GM12878 (cell line): Measurements from ENCODE around the gene CHRM3. TPM values are rescaled to one million over a fixed set of nuclear protein-coding genes. Genes with fewer than 3 reads are reported as not detected.

ENCODE experiments used
- ATAC-seq: fragments of 200-7000 bp; cut with Tn5 transposase; 3 replicates; pipeline ENCODE4 v1.9.1; 2020; ENCODE audit warnings: mild to moderate bottlenecking, moderate library complexity
- BruUV-seq: library from RNA; stranded (reverse); fragments of 400-500 nt; replicated peaks from 2 replicates; lab custom pipeline; 2021; lab: Mats Ljungman, UMichigan
- CTCF ChIA-PET: fragments of 300-600 bp; sonication (Branson Sonifier 250); formaldehyde crosslinking; extraction: SDS; loops from one replicate; lab custom pipeline; 2021; ENCODE audit warnings: inconsistent platforms; lab: Yijun Ruan, JAX
- POLR2A ChIA-PET: fragments of 350-600 bp; formaldehyde crosslinking; extraction: SDS; loops from one replicate; lab custom pipeline; 2021; ENCODE audit warnings: inconsistent platforms; lab: Charles Lee
- RAD21 ChIA-PET: fragments of 300-600 bp; sonication (Branson Sonifier 250); formaldehyde crosslinking; loops from one replicate; lab custom pipeline; 2023; ENCODE audit warnings: antibody characterized with exemption; ENCODE audit not compliant: unreplicated experiment; lab: Charles Lee
- SMC1A ChIA-PET: fragments of 300-600 bp; sonication (Branson Sonifier 250); formaldehyde crosslinking; loops from one replicate; lab custom pipeline; 2023; ENCODE audit not compliant: unreplicated experiment, uncharacterized antibody; lab: Charles Lee
- DNase-seq: peaks from one replicate; pipeline ENCODE4 v3.0.0-alpha.2; 2011; ENCODE audit warnings: low read depth, low spot score
- FAIRE-seq: peaks from 3 replicates; lab custom pipeline; 2011; peaks lifted over from hg19 to GRCh38; lab: Jason Lieb, UNC
- H2AFZ ChIP-seq: 2 replicates; pipeline ENCODE4 v1.6.0; 2011; ENCODE audit warnings: low read depth, low read length, control low read depth; ENCODE audit not compliant: control insufficient read depth
- H3K27ac ChIP-seq: 2 replicates; pipeline ENCODE4 v1.5.1; 2011; ENCODE audit warnings: control low read depth; ENCODE audit not compliant: control insufficient read depth, insufficient read depth
- H3K27me3 ChIP-seq, 2 experiments: replicated peaks in 1 of 2; 2 replicates each; pipeline versions ENCODE4 v1.6.0 to v1.6.1; 2011; ENCODE audit warnings: low read length in 1 of 2; ENCODE audit not compliant: control insufficient read depth in 2 of 2, insufficient read depth in 2 of 2
- H3K36me3 ChIP-seq, 2 experiments: 2 replicates each; pipeline ENCODE4 v1.5.1; 2011; ENCODE audit warnings: low read length in 1 of 2; ENCODE audit not compliant: control insufficient read depth in 2 of 2, insufficient read depth in 2 of 2
- H3K4me1 ChIP-seq: 2 replicates; pipeline ENCODE4 v1.6.1; 2011; ENCODE audit warnings: mild to moderate bottlenecking, low read length, moderate library complexity, mixed read lengths; ENCODE audit not compliant: control insufficient read depth, insufficient read depth
- H3K4me2 ChIP-seq: 2 replicates; pipeline ENCODE4 v1.6.0; 2011; ENCODE audit warnings: control low read depth; ENCODE audit not compliant: control insufficient read depth, insufficient read depth
- H3K4me3 ChIP-seq: fragments of 200-600 bp; sonication (generic); 2 replicates; pipeline ENCODE4 v1.5.1; 2016
- H3K79me2 ChIP-seq: 2 replicates; pipeline ENCODE4 v1.6.0; 2011; ENCODE audit warnings: low read length; ENCODE audit not compliant: control insufficient read depth, insufficient read depth
- H3K9ac ChIP-seq: 2 replicates; pipeline ENCODE4 v1.8.0; 2011; ENCODE audit warnings: low read length, control low read depth, mixed read lengths; ENCODE audit not compliant: control insufficient read depth, insufficient read depth
- H3K9me3 ChIP-seq: replicated peaks from 3 replicates; pipeline ENCODE4 v1.5.1; 2011; ENCODE audit warnings: mild to moderate bottlenecking, low read length; ENCODE audit not compliant: control insufficient read depth, insufficient read depth
- H4K20me1 ChIP-seq: 2 replicates; pipeline ENCODE4 v1.6.0; 2011; ENCODE audit not compliant: control insufficient read depth, insufficient read depth
- CBFB ChIP-seq: IDR thresholded peaks from 2 replicates; pipeline ENCODE4 v1.6.1; 2016; ENCODE audit warnings: antibody characterized with exemption, low read depth
- CREB1 ChIP-seq: IDR thresholded peaks from 2 replicates; pipeline ENCODE4 v1.6.1; 2012; ENCODE audit warnings: low read depth, mild to moderate bottlenecking, inconsistent platforms
- KAT2A ChIP-seq: conservative IDR thresholded peaks from 2 replicates; pipeline ENCODE4 v1.6.1; 2011; ENCODE audit warnings: low read depth, low read length; ENCODE audit not compliant: control insufficient read depth
- MLLT1 ChIP-seq: fragments of 450-650 bp; IDR thresholded peaks from 2 replicates; pipeline ENCODE4 v1.6.1; 2016; ENCODE audit warnings: mild to moderate bottlenecking
- MTA3 ChIP-seq: IDR thresholded peaks from 2 replicates; pipeline ENCODE4 v1.6.1; 2012; ENCODE audit warnings: low read length, inconsistent platforms, borderline replicate concordance
- PML ChIP-seq: IDR thresholded peaks from 2 replicates; pipeline ENCODE4 v1.6.1; 2012; ENCODE audit warnings: low read length, inconsistent platforms
- PRDM15 ChIP-seq: fragments of 450-650 bp; formaldehyde crosslinking; IDR thresholded peaks from 2 replicates; pipeline ENCODE4 v1.4.0; 2020; ENCODE audit warnings: mild to moderate bottlenecking, moderate library complexity
- SIN3A ChIP-seq: IDR thresholded peaks from 2 replicates; pipeline ENCODE4 v1.6.1; 2012; ENCODE audit warnings: low read depth, low read length, improper control_type of control experiment
- STAT1 ChIP-seq: fragments of 450-650 bp; conservative IDR thresholded peaks from 2 replicates; pipeline ENCODE4 v1.6.1; 2014; ENCODE audit warnings: antibody characterized with exemption, mild to moderate bottlenecking
- ZBTB40 ChIP-seq: fragments of 450-650 bp; IDR thresholded peaks from 2 replicates; pipeline ENCODE4 v1.6.1; 2016; ENCODE audit warnings: mild to moderate bottlenecking, moderate library complexity, borderline replicate concordance
- WGBS: methylation state at CpG from one replicate; pipeline ENCODE4 v1.1.6; 2016; ENCODE audit warnings: low lambda C conversion rate; ENCODE audit not compliant: insufficient replicate concordance, insufficient coverage; ENCODE audit errors: missing lambda C conversion rate; 5-methylcytosine and 5-hydroxymethylcytosine counted together
- in situ Hi-C: fragments of 300-500 bp; cut with MboI; formaldehyde crosslinking; loops from 9 replicates; pipeline ENCODE4 v1.14.3; 2018; ENCODE audit warnings: mixed read lengths
- intact Hi-C: fragments of 100-400 bp; cut with micrococcal nuclease; formaldehyde crosslinking; loops from one replicate; pipeline ENCODE4 v1.14.2; 2022; ENCODE audit not compliant: unreplicated experiment
- polyA plus RNA-seq, 11 experiments: library from polyadenylated mRNA; depleted of rRNA in 4 of 11; unstranded in 6 of 11; stranded (reverse) in 5 of 11; fragments of >200 nt; fragmentation: Nextera tagmentation in 4 of 11; fragmentation: Illumina TruSeq in 1 of 11; extraction: Ambion mirVana in 4 of 11; extraction: Trizol in 1 of 11; gene quantifications; 1 replicate in 1 of 11; 2 replicates in 10 of 11; pipeline versions ENCODE4 v1.2.1 to v1.2.3, GENCODE V29; 2011 to 2016; ENCODE audit warnings: inconsistent platforms in 2 of 11, missing spikeins in 2 of 11, low read depth in 1 of 11
- total RNA-seq, 4 experiments: library from RNA; depleted of rRNA in 3 of 4; stranded (reverse); fragments of >200 nt in 3 of 4; fragmentation: Illumina TruSeq in 1 of 4; extraction: Trizol in 1 of 4; gene quantifications; 2 replicates each; pipeline versions ENCODE4 v1.2.1 to v1.2.3, GENCODE V29; 2013 to 2021

The CHRM3 gene
- total and polyA plus RNA-seq, 10 of the 15 experiments (the other 5 are each of a cell fraction or from before 2014, with no cell fraction given), result 0.06 to 0.12 TPM; not detected in 8

- no peak for TF ChIP-seq PML
Measured at GRCh38 chr1:239432255-239432654, 45.9 kb downstream of the CHRM3 start (continued).

- BruUV-seq, result no TSS peak
- Histone ChIP-seq H3K27me3 (no peaks in the 10 kb centered on the region), H3K4me3 (no peak overlapping the region), H3K9ac (no peak overlapping the region), H3K79me2 (no peaks in the 10 kb centered on the region), H3K9me3 (no peaks in the 10 kb centered on the region), H2AFZ (no peak overlapping the region), H3K4me1 (no peaks in the 10 kb centered on the region), H3K36me3 (no peaks in the 10 kb centered on the region), H3K4me2 (no peak overlapping the region), H4K20me1 (no peaks in the 10 kb centered on the region), H3K27ac (no peak overlapping the region)
- DNase-seq (no peak), FAIRE-seq (no peak), ATAC-seq (no peak)
- POLR2A ChIA-PET, result no interaction called here
- intact Hi-C loops, result no loop called here
- SMC1A ChIA-PET, result interaction anchor here (2.0 kb wide), 1 partner anchor 20 kb away, joined by 5 read pairs; no protein-coding TSS in a partner anchor
- WGBS, result 42% methylated on average over 5 of the region's 5 CpGs
- CTCF ChIA-PET, result no interaction called here
- in situ Hi-C loops, result no loop called here
- RAD21 ChIA-PET, result no interaction called here
- no peak for TF ChIP-seq KAT2A
- TF ChIP-seq CREB1, result no peak
- no peak for TF ChIP-seq CBFB
- TF ChIP-seq MTA3, result no peak
- TF ChIP-seq STAT1, result no peak
- no peak for TF ChIP-seq ZBTB40
- TF ChIP-seq SIN3A, result no peak
- TF ChIP-seq MLLT1, result no peak
- no peak for TF ChIP-seq PRDM15
Measured at GRCh38 chr1:239434181-239434580, 47.8 kb downstream of the CHRM3 start.
